Loucy (cell line): Measurements from ENCODE around the gene DGUOK.

Experiments
- H2AFZ ChIP-seq: fragments of 200-600 bp; sonication (generic); 2 replicates; pipeline ENCODE4 v1.6.0; 2016; ENCODE audit warnings: antibody characterized with exemption, mild to moderate bottlenecking, low read length, moderate library complexity
- H3F3A ChIP-seq: fragments of 200-600 bp; 2 replicates; pipeline ENCODE4 v1.6.0; 2016; ENCODE audit warnings: antibody characterized with exemption, low read depth, mild to moderate bottlenecking
- H3K27me3 ChIP-seq: fragments of 200-600 bp; sonication (generic); 2 replicates; pipeline ENCODE4 v1.6.1; 2014; ENCODE audit warnings: low read length, mild to moderate bottlenecking; ENCODE audit not compliant: insufficient read depth, poor library complexity, severe bottlenecking
- H3K36me3 ChIP-seq: fragments of 200-600 bp; sonication (generic); 2 replicates; pipeline ENCODE4 v1.6.1; 2016; ENCODE audit warnings: low read length; ENCODE audit not compliant: insufficient read depth
- H3K4me1 ChIP-seq: fragments of 200-600 bp; sonication (generic); 2 replicates; pipeline ENCODE4 v1.5.1; 2014; ENCODE audit warnings: low read length, mild to moderate bottlenecking; ENCODE audit not compliant: insufficient read depth, poor library complexity, severe bottlenecking
- H3K4me2 ChIP-seq: fragments of 200-600 bp; sonication (generic); 2 replicates; pipeline ENCODE4 v1.6.0; 2014; ENCODE audit warnings: antibody characterized with exemption, low read length, low read depth, mild to moderate bottlenecking; ENCODE audit not compliant: poor library complexity, severe bottlenecking
- H3K4me3 ChIP-seq: fragments of 200-600 bp; sonication (generic); 2 replicates; pipeline ENCODE4 v1.5.1; 2014; ENCODE audit warnings: low read length, mild to moderate bottlenecking, mixed read lengths; ENCODE audit not compliant: poor library complexity, severe bottlenecking
- H3K79me2 ChIP-seq: fragments of 200-600 bp; sonication (generic); 2 replicates; pipeline ENCODE4 v1.6.1; 2014; ENCODE audit warnings: low read length; ENCODE audit not compliant: insufficient read depth
- H3K9ac ChIP-seq: fragments of 200-600 bp; sonication (generic); 2 replicates; pipeline ENCODE4 v1.6.0; 2014; ENCODE audit warnings: mild to moderate bottlenecking, low read depth, low read length, moderate library complexity; ENCODE audit not compliant: poor library complexity, severe bottlenecking
- H3K9me2 ChIP-seq: fragments of 200-600 bp; sonication (generic); replicated peaks from 2 replicates; pipeline ENCODE4 v1.6.1; 2016; ENCODE audit warnings: low read depth, low read length, mixed read lengths
- H3K9me3 ChIP-seq: fragments of 200-600 bp; sonication (generic); 2 replicates; pipeline ENCODE4 v1.6.1; 2014; ENCODE audit warnings: mild to moderate bottlenecking, antibody characterized with exemption, low read length, low read depth; ENCODE audit not compliant: insufficient read depth
- H4K20me1 ChIP-seq: fragments of 200-600 bp; sonication (generic); 2 replicates; pipeline ENCODE4 v1.6.0; 2014; ENCODE audit warnings: antibody characterized with exemption, low read length, mild to moderate bottlenecking; ENCODE audit not compliant: insufficient read depth, poor library complexity, severe bottlenecking
- EZH2phosphoT487 ChIP-seq: fragments of 200-600 bp; IDR thresholded peaks from 2 replicates; pipeline ENCODE4 v1.6.1; 2018; ENCODE audit warnings: antibody characterized with exemption, mild to moderate bottlenecking, moderate library complexity, borderline replicate concordance
- TF ChIP-seq, protein P1 (sequence below): fragments of 200-600 bp; sonication (generic); conservative IDR thresholded peaks from 2 replicates; pipeline ENCODE4 v1.5.1; 2014; ENCODE audit warnings: mild to moderate bottlenecking, antibody characterized with exemption, low read length

Gene DGUOK

GRCh38 chr2:73897240-73897583 is 29.5 kb upstream of the DGUOK start:
- Histone ChIP-seq H3K79me2 (no peaks in the 10 kb centered on the region), H4K20me1 (no peaks in the 10 kb centered on the region), H3K4me2 (peak overlapping the region; percentile 86), H2AFZ (peak overlapping the region; percentile 79), H3K9me3 (no peaks in the 10 kb centered on the region), H3K9me2 (no peaks in the 10 kb centered on the region), H3K4me3 (peak overlapping the region; percentile 61), H3F3A (peaks cover 4% of the 10 kb centered on the region; the same call in 1 of the 2 replicates), H3K27me3 (no peaks in the 10 kb centered on the region), H3K9ac (peak overlapping the region; percentile 61), H3K36me3 (no peaks in the 10 kb centered on the region), H3K4me1 (peaks cover 41% of the 10 kb centered on the region)
- TF ChIP-seq, protein P1, sequence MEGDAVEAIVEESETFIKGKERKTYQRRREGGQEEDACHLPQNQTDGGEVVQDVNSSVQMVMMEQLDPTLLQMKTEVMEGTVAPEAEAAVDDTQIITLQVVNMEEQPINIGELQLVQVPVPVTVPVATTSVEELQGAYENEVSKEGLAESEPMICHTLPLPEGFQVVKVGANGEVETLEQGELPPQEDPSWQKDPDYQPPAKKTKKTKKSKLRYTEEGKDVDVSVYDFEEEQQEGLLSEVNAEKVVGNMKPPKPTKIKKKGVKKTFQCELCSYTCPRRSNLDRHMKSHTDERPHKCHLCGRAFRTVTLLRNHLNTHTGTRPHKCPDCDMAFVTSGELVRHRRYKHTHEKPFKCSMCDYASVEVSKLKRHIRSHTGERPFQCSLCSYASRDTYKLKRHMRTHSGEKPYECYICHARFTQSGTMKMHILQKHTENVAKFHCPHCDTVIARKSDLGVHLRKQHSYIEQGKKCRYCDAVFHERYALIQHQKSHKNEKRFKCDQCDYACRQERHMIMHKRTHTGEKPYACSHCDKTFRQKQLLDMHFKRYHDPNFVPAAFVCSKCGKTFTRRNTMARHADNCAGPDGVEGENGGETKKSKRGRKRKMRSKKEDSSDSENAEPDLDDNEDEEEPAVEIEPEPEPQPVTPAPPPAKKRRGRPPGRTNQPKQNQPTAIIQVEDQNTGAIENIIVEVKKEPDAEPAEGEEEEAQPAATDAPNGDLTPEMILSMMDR, result no peak
- TF ChIP-seq EZH2phosphoT487, result no peak

DNA sequence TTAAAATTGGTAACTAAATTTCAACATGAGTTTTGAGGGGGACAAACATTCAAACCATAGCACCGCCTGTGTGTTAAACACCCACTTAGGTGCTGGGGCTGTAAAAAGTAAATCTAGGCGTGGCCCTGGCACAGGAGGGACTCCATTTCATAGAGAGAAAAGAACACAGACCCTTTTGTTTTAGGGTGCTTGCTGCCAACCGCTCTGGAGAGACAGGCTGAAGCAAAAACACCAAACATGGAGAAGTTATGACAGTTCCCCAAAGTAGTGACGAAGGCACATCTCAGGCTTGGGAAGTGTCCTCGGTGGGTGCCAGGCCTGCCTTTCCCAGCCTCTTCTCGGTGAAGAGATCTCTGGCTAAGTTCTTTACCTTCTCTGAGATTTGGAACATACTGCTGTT is 28.7 kb upstream of the DGUOK start:
- Histone ChIP-seq H3K27me3 (no peaks in the 10 kb centered on the region), H3K9me3 (no peaks in the 10 kb centered on the region), H3K36me3 (no peaks in the 10 kb centered on the region), H2AFZ (peak overlapping the region; percentile 79; the same call in 1 of the 2 replicates), H3K4me3 (no peak overlapping the region), H3K9me2 (no peaks in the 10 kb centered on the region), H3F3A (peaks cover 4% of the 10 kb centered on the region; the same call in 1 of the 2 replicates), H3K4me2 (peak overlapping the region; percentile 86), H3K4me1 (peaks cover 39% of the 10 kb centered on the region), H3K9ac (peak overlapping the region; percentile 61), H4K20me1 (no peaks in the 10 kb centered on the region), H3K79me2 (no peaks in the 10 kb centered on the region)
- no peak for TF ChIP-seq EZH2phosphoT487
- TF ChIP-seq, protein P1, result no peak

GRCh38 chr2:73899801-73900336 is 26.8 kb upstream of the DGUOK start:
- TF ChIP-seq, protein P1, result no peak
- TF ChIP-seq EZH2phosphoT487, result no peak
- Histone ChIP-seq H3K4me3 (no peak overlapping the region), H3K9me2 (no peaks in the 10 kb centered on the region), H3K27me3 (no peaks in the 10 kb centered on the region), H3K4me2 (no peak overlapping the region), H4K20me1 (no peaks in the 10 kb centered on the region), H3K4me1 (peaks cover 35% of the 10 kb centered on the region), H3F3A (peaks cover 4% of the 10 kb centered on the region; the same call in 1 of the 2 replicates), H3K9ac (no peak overlapping the region), H3K36me3 (no peaks in the 10 kb centered on the region), H3K79me2 (no peaks in the 10 kb centered on the region), H2AFZ (no peak overlapping the region), H3K9me3 (no peaks in the 10 kb centered on the region)
